Endodermal cell (in vitro differentiated cells): Measurements from ENCODE around the gene NDUFC2. TPM values are rescaled to one million over a fixed set of nuclear protein-coding genes. Genes with fewer than 3 reads are reported as not detected.

Source experiments
- DNase-seq: peaks from one replicate; pipeline ENCODE4 v3.0.0-alpha.2; 2017
- H3K27ac ChIP-seq: 2 replicates; pipeline ENCODE4 v1.5.1; 2013; ENCODE audit warnings: mild to moderate bottlenecking, low read depth, low read length, moderate library complexity
- H3K27me3 ChIP-seq: 2 replicates; pipeline ENCODE4 v1.6.1; 2013; ENCODE audit warnings: mild to moderate bottlenecking, low read length, moderate library complexity; ENCODE audit not compliant: insufficient read depth, control insufficient read depth, poor library complexity, severe bottlenecking
- H3K36me3 ChIP-seq: 2 replicates; pipeline ENCODE4 v1.7.0; 2013; ENCODE audit warnings: mild to moderate bottlenecking, low read length, moderate library complexity; ENCODE audit not compliant: control insufficient read depth, insufficient read depth
- H3K4me1 ChIP-seq: one replicate; pipeline ENCODE4 v1.7.0; 2013; ENCODE audit warnings: low read length; ENCODE audit not compliant: control insufficient read depth, insufficient read depth
- H3K4me3 ChIP-seq: 2 replicates; pipeline ENCODE4 v1.5.1; 2013; ENCODE audit warnings: mild to moderate bottlenecking, low read length, moderate library complexity
- H3K9ac ChIP-seq: 2 replicates; pipeline ENCODE4 v1.6.1; 2013; ENCODE audit warnings: mild to moderate bottlenecking, low read length, moderate library complexity; ENCODE audit not compliant: poor library complexity, severe bottlenecking; ENCODE audit errors: extremely low read depth
- H3K9me3 ChIP-seq: 2 replicates; pipeline ENCODE4 v1.6.1; 2013; ENCODE audit warnings: mild to moderate bottlenecking, low read length, moderate library complexity; ENCODE audit not compliant: control insufficient read depth
- H3K27ac Mint-ChIP-seq: 2 replicates; pipeline ENCODE4 v1.8.0; 2020; ENCODE audit warnings: mixed read lengths
- H3K27me3 Mint-ChIP-seq: 2 replicates; pipeline ENCODE4 v1.8.0; 2021; ENCODE audit warnings: mild to moderate bottlenecking, mixed read lengths; ENCODE audit not compliant: insufficient read depth
- H3K36me3 Mint-ChIP-seq: 2 replicates; pipeline ENCODE4 v1.8.0; 2020; ENCODE audit warnings: low read depth, mixed read lengths
- H3K4me1 Mint-ChIP-seq: 2 replicates; pipeline ENCODE4 v1.8.0; 2020; ENCODE audit warnings: mixed read lengths
- H3K4me3 Mint-ChIP-seq: 2 replicates; pipeline ENCODE4 v1.8.0; 2020; ENCODE audit warnings: mild to moderate bottlenecking, moderate library complexity, mixed read lengths
- H3K9me3 Mint-ChIP-seq: 2 replicates; pipeline ENCODE4 v1.8.0; 2020; ENCODE audit warnings: mild to moderate bottlenecking, mixed read lengths
- CTCF ChIP-seq: fragments of 200-600 bp; sonication (generic); conservative IDR thresholded peaks from 2 replicates; pipeline ENCODE4 v1.5.0; 2021; ENCODE audit warnings: antibody characterized with exemption, mild to moderate bottlenecking
- WGBS, 2 experiments: methylation state at CpG; one replicate each; pipeline versions ENCODE4 v1.1.5 to v1.1.7; 2013; ENCODE audit warnings: missing lambda C conversion rate in 2 of 2, mixed read lengths in 1 of 2; ENCODE audit not compliant: insufficient coverage in 1 of 2, insufficient read length in 1 of 2; 5-methylcytosine and 5-hydroxymethylcytosine counted together
- total RNA-seq, 2 donors: library from RNA; stranded (reverse); fragmentation: NEBNext Ultra II Directional in 1 of 2; extraction: Animal tissue kit (Norgen Biotek cat#: 25700) in 1 of 2; gene quantifications; 2 replicates in 1 of 2; 3 replicates in 1 of 2; pipeline ENCODE4 v1.2.1, GENCODE V29; 2021

Gene NDUFC2
- total RNA-seq, 2 donors from 2014 or later, result 255 to 275 TPM

GRCh38 chr11:78040691-78041379 is 38.8 kb downstream of the NDUFC2 start:
- H3K27me3 ChIP-seq, result no peaks in the 10 kb centered on the region
- no peak overlapping the region for H3K9ac ChIP-seq
- no peak overlapping the region for H3K4me3 ChIP-seq
- no peaks in the 10 kb centered on the region for H3K9me3 ChIP-seq
- no peaks in the 10 kb centered on the region for H3K36me3 ChIP-seq
- no peak overlapping the region for H3K27ac ChIP-seq
- TF ChIP-seq CTCF, result peak; percentile 41
- H3K4me1 ChIP-seq, result no peaks in the 10 kb centered on the region
- Mint-ChIP-seq H3K4me3 (no peak overlapping the region), H3K27me3 (peaks cover 9% of the 10 kb centered on the region), H3K36me3 (no peaks in the 10 kb centered on the region), H3K9me3 (no peaks in the 10 kb centered on the region), H3K27ac (no peak overlapping the region), H3K4me1 (peaks cover 10% of the 10 kb centered on the region)
- WGBS, 2 experiments, result 93 to 95% methylated on average over 10 to 15 of the region's 15 CpGs
- peak; percentile 67 for DNase-seq

GRCh38 chr11:78039919-78040671 is 39.6 kb downstream of the NDUFC2 start:
- no peaks in the 10 kb centered on the region for H3K4me1 ChIP-seq
- H3K36me3 ChIP-seq, result no peaks in the 10 kb centered on the region
- no peaks in the 10 kb centered on the region for H3K27me3 ChIP-seq
- no peak overlapping the region for H3K9ac ChIP-seq
- no peak overlapping the region for H3K4me3 Mint-ChIP-seq
- H3K4me1 Mint-ChIP-seq, result peaks cover 7% of the 10 kb centered on the region
- TF ChIP-seq CTCF, result no peak
- H3K9me3 ChIP-seq, result no peaks in the 10 kb centered on the region
- 66 to 86% methylated on average over 5 to 7 of the region's 7 CpGs for WGBS, 2 experiments
- no peaks in the 10 kb centered on the region for H3K9me3 Mint-ChIP-seq
- no peak overlapping the region for H3K27ac ChIP-seq
- peak overlapping the region; percentile 28 for H3K27ac Mint-ChIP-seq
- no peak overlapping the region for H3K4me3 ChIP-seq
- no peaks in the 10 kb centered on the region for H3K36me3 Mint-ChIP-seq
- DNase-seq, result no peak
- peaks cover 3% of the 10 kb centered on the region for H3K27me3 Mint-ChIP-seq

- Mint-ChIP-seq H3K4me3 (no peak overlapping the region), H3K36me3 (no peaks in the 10 kb centered on the region), H3K9me3 (no peaks in the 10 kb centered on the region), H3K4me1 (peaks cover 7% of the 10 kb centered on the region), H3K27ac (no peak overlapping the region), H3K27me3 (peaks cover 3% of the 10 kb centered on the region)
- H3K9ac ChIP-seq, result no peak overlapping the region
- no peaks in the 10 kb centered on the region for H3K9me3 ChIP-seq
- H3K27ac ChIP-seq, result no peak overlapping the region
- H3K36me3 ChIP-seq, result no peaks in the 10 kb centered on the region
- no peak overlapping the region for H3K4me3 ChIP-seq
- no peaks in the 10 kb centered on the region for H3K27me3 ChIP-seq
- TF ChIP-seq CTCF, result no peak
- DNase-seq, result no peak
- WGBS, 2 experiments, result 94% methylated on average over 3 of the region's 4 CpGs; no CpG with 5 or more reads in 1 of the 2 experiments
- H3K4me1 ChIP-seq, result no peaks in the 10 kb centered on the region
Measured at GRCh38 chr11:78039391-78039918, 40.2 kb downstream of the NDUFC2 start.
